OCI-M2 (cell line): ENCODE data around the gene RAP1A.

Source experiments
- DNase-seq: peaks from one replicate; lab custom pipeline; 2025; ENCODE audit not compliant: unreplicated experiment; lab: John Stamatoyannopoulos, UW

Gene RAP1A

DNA sequence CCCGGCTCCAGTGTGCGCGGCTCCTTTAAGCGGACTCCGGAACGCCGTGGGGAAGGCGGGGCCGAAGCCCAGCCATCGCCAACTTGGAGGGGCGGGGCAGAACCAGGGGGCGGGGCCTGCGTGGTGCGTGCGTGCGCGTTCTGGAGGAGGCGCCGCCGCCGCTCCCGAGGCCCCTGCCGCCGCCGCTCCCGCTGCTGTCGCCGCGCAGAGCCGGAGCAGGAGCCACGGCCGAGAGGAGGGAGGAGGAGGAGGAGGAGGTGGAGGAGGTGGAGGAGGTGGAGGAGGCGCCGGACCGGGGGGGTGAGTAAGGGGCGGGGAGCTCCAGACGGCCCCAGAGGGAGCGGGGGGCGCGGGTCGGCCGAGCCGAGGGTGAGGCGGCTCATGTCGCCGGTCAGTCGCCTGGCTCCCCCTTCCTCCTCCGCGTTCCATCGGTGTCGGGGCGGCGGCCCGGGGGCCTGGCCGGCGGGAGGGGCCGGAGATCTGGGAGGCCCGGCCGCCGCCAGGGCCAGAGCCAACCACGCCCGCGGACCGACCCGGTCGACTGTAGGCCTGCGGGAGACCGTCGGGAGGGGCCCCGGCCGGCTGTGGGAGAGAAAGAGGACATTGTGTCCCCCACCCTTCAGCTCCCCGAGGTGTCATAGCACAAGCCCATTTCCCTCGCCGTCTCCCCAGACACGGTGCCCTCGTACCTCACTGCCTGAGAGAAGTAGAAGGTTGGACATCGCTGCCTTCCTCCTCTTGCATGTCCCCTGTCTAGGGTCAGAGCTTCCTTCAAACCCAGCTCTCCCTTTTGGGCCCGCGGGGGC lies at the start of gene RAP1A:
RAP1A (plus strand) TSS at position 155 of the 806 bp plus-strand sequence. CDS start 71,572 bp downstream, outside the sequence.
- no peak for DNase-seq

DNA sequence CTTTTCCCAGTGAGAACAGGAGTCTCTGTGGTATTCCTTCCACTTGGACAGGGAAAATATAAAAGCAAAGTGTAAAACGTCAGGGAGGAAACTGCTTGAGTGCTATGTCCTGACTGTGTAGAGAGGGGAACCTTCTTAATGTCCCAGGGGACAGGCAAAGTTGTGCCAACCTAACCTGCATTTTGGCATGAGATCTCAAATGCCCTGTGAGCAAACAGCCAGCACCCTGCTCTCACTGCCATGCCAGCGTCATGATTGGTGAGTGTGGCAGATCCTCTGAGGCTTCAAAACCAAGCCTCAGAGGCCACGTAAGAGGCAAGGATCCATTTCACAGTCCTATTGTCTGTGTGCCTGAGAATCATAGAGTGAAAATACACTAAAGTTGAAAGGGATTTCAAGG lies 49.7 kb upstream of the RAP1A start:
- DNase-seq: no peak

GRCh38 chr1:111570781-111571181 lies 48.8 kb upstream of the RAP1A start:
- no peak for DNase-seq

GRCh38 chr1:111571239-111571638 lies 48.4 kb upstream of the RAP1A start:
- DNase-seq: no peak

GRCh38 chr1:111571987-111572386 lies 47.6 kb upstream of the RAP1A start:
- DNase-seq: no peak

GRCh38 chr1:111576547-111576946 lies 43.0 kb upstream of the RAP1A start:
- no peak for DNase-seq

DNA sequence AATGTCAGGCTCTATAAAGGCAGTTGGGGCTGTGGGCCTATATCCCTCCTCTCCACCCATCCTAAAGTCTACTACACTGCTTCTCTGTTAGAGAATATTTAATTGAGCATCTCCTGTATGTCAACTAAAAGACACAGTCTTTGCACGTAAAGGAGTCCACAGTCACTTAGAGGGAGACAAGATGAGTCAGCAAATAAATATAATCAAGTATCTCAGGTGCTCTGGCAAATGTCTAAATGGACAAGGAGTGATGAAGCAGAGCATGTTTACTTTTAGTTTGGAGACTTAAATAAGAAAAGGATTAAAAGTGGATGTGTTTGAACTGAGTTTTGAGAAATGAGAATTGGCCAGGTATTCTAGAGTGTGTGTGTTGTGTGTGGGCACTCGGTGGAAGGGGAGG lies 41.8 kb upstream of the RAP1A start:
- no peak for DNase-seq

DNA sequence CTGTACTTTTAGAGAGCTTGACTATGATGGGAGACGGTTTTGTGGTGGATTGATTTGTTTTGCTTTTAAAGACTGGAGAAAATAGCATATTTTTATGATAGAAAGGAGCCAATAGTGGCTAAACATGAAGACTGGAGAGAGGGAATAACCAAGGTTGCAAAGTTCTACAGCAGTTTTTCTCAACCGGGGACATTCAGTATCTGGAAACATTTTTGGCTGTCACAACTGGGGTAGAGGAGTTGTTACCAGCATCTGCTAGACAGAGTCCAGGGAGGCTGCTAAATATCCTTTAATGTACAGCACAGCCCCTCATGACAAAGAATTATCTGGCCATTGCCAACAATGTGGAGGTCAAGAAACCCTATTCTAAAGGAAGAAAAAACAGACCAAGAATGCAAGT lies 38.4 kb upstream of the RAP1A start:
- DNase-seq: no peak

DNA sequence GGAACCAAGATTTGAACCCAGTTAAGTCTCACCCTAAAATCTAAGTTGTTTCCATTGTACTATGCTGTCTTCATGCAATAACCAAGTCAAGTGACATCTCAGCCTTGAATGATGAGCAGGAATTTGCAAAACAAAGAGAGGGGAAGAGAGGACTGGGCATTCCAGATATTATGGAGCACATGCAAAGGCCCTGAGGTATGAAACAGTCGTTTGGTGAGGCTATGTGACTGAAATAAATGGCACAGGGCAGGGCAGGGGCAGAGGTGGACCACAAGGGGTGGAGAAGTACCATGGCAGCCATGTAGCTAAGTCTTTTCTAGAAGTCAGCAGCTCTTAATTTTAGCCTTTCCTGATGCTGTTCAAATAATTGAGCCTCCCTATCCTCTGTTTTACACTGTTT lies 37.6 kb upstream of the RAP1A start:
- no peak for DNase-seq

- no peak for DNase-seq
These were observed 36.7 kb upstream of the RAP1A start for GRCh38 chr1:111582644-111583618.

DNA sequence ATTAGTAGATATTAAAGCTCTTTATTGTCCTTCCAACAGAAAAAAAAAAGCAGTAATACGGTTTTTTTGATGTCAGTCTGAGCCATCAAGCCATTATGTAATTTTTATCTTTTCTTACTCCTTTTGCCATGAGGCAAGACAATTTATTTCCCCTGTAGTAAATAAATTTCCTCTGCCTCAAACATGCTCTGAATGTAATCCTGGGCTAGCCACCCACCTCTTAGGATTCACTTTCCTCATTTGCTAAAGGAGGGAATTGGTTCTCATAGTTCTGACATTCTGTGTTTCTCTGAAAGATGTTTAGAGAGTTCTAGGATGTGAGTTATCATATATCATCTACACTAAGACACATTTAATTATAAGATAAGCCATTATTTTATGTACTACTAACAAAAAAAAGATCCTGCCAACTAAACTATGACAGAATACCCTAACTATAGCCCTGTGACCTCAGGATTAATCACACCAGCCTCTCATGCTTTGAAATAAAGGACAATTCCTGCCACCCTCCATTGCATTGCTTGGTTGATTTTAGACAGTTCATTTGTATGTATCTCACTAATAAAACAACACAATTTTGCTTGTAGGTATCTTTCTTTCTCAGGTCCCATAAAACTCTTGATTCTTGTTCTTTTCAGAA lies 34.0 kb upstream of the RAP1A start:
- DNase-seq: no peak

DNA sequence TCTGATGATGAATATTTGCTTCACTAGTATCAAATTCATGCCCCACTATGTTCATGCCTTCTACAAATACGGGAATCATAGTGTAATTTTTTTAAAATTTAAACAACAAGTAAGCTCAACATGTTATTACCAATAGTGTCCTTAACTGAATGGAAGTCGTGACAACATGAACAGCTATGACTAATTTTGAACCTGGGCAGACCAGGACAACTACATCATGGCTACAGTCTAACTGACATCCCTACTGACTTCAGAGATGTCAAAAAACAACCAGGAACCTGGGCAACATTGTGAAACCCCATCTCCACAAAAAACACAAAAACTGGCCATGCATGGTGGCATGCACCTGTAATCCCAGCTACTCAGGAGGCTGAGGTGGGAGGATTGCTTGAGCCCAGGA lies 33.5 kb upstream of the RAP1A start:
- no peak for DNase-seq

DNA sequence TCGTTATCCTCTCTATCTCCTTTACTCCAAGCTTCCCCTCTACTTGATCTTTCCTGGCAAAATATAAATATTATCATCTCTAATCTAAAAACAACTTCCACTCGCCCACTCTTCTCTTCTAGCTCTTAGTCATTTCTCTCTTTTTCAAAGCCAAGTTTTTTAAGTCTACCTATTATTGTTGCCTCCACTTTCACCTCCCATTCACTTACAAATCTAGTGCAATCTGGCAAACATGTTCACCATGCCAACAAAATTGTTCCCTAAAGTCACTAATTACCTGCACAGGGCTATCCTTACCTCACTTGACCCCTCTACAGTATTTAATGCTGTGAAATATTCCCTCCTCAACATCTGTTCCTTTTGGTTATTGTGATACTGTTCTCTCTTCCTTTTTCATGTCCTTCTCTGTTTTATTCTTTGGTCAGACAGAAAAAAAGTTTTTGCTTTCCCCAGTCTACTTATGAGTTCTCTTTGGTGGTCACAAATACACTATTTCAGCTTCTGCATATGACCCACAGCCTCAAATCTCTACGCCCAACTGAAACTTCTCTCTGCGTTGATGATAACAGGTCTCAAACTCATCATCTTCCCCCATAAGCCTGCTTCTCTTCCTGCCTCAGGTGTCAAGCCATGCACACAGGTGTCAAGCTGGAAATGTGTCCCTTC lies 31.9 kb upstream of the RAP1A start:
- DNase-seq: no peak

- DNase-seq: no peak
These were observed 27.7 kb upstream of the RAP1A start for GRCh38 chr1:111591937-111592336.

DNA sequence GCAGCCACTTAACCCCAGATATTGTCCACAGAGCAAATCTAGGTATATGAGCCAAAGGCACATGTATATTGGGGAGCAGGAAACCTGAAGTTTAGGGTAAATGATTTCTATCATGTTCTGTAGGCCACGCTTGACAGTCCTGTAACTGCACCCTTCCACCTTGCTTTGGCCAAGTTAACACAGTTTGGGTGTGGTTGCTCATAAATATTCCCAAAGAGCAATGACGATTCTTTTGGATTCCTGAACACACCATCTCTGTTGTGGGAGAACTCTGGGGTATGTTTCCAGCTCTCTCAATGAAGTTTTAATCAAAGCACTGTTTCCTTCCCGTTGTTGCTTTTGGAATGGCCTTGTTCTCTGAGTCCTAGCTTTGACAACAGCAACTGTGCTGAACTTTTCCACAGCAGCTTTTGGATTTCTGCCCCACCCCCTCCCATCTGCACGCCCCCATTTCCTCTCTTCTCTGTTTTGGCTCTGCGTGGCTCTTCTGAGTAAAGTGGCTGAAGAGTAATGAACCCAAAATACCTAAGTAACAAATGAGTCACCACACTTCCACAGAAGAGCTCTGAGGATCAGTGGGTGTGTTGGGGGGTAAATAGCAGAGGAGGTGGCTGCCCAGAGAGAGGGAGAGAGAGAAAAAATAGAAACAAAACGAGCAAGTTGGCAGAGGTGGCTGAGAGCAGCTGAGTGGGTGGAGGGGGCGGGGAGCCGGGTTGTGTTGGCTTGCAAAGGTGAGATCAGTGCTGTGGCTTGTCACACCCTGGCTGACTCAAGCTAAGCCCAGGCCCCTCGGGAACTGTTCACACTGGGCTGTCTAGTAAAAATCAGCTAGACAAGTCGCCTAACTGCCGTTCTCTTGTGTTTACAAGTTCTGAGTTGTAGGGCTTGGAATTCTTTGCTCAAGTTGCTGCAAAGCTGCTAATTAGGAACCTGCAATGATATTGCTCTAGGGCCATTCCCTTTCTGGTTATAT lies 26.9 kb upstream of the RAP1A start:
- no peak for DNase-seq

DNA sequence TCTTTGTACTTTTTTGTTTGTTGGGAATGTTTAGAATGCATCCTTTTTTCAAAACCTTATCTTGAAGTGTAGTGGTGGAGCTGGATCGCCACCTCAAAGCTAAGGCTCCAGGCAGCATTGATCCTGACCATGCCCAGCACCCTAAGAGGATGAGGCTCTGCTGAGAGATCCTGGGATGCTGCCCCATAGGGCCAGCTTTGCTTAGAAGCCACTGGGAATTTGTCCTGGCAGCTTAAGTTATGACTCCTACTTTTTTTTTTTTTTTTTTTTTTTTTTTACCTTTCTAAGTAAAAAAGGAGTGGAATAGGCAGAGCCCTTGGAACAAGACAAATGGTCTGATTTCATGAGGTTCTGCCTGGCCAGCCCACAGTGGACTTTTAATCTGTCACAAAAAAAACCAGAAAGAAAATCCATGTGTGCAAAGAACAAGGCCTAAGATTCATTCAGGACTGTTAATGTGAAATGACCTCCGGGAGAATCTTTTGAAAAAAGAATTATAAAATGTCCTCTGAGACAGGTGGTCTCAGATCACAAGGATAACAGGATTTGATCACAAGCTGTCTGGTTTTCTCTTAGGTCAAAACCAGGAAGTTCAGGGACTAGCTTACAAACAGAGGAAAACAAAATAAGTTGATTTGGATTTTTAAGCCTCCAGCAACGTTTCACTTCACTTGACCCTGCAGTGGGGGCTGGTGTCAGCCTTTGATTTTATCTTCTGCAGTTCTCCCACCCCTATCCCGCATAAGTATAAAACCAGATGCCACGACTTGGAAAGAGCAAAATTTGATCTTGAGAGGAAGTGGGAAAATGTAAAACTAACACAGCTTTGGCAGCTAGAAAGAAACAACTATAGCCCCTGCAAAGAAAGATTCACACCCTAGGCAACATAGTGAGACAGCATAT lies 25.9 kb upstream of the RAP1A start:
- no peak for DNase-seq

- DNase-seq: no peak
These were observed 25.3 kb upstream of the RAP1A start for GRCh38 chr1:111594306-111594693.

GRCh38 chr1:111595807-111596206 lies 23.8 kb upstream of the RAP1A start:
- no peak for DNase-seq

GRCh38 chr1:111596499-111596898 lies 23.1 kb upstream of the RAP1A start:
- DNase-seq: no peak
